ENCODE measurements around the gene GTSF1L.
A peak's percentile ranks its signal among the peaks of the same experiment; 100 is the strongest.

The GTSF1L gene

GRCh38 chr20:43716757-43717615 lies 9.8 kb downstream of the GTSF1L start:
- DNase-seq, result no peak

GRCh38 chr20:43716123-43716522 lies 10.7 kb downstream of the GTSF1L start:
- no peak for DNase-seq

- no peak for DNase-seq
Observed at GRCh38 chr20:43715511-43715910, 11.3 kb downstream of the GTSF1L start.

GRCh38 chr20:43715044-43715443 lies 11.8 kb downstream of the GTSF1L start:
- no peak for DNase-seq

GRCh38 chr20:43711098-43711654 lies 15.6 kb downstream of the GTSF1L start:
- DNase-seq, result no peak

- DNase-seq, result no peak
Observed at GRCh38 chr20:43710370-43711044, 16.3 kb downstream of the GTSF1L start.

GRCh38 chr20:43702502-43702901 lies 24.3 kb downstream of the GTSF1L start:
- DNase-seq, result no peak

GRCh38 chr20:43700627-43701026 lies 26.2 kb downstream of the GTSF1L start:
- no peak for DNase-seq

- no peak for DNase-seq
Observed at GRCh38 chr20:43699941-43700565, 26.7 kb downstream of the GTSF1L start.

- DNase-seq, result no peak
Observed at GRCh38 chr20:43695571-43695970, 31.2 kb downstream of the GTSF1L start.

- DNase-seq, result no peak
Observed at GRCh38 chr20:43694763-43695162, 32.0 kb downstream of the GTSF1L start.

GRCh38 chr20:43691928-43692524 lies 34.8 kb downstream of the GTSF1L start:
- DNase-seq, result peak in 17 of 56 donors; percentile 0 to 57 (median 9)

GRCh38 chr20:43690943-43691598 lies 35.7 kb downstream of the GTSF1L start:
- DNase-seq, result no peak

- no peak for DNase-seq
Observed at GRCh38 chr20:43689165-43689564, 37.6 kb downstream of the GTSF1L start.

GRCh38 chr20:43686820-43687219 lies 40.0 kb downstream of the GTSF1L start:
- no peak for DNase-seq

- DNase-seq, result no peak
Observed at GRCh38 chr20:43682446-43682845, 44.4 kb downstream of the GTSF1L start.

- no peak for DNase-seq
Observed at GRCh38 chr20:43681991-43682410, 44.8 kb downstream of the GTSF1L start.

- DNase-seq, result peak in 2 of 56 donors; percentile 3 to 12
Observed at GRCh38 chr20:43681468-43681942, 45.3 kb downstream of the GTSF1L start.

- DNase-seq, result no peak
Observed at GRCh38 chr20:43680981-43681380, 45.8 kb downstream of the GTSF1L start.

GRCh38 chr20:43676368-43676767 lies 50.4 kb downstream of the GTSF1L start:
- DNase-seq, result no peak

Measured in nucleus accumbens (tissue), 56 donors.